Measurements from ENCODE around the gene DGKZ. TPM values are rescaled to one million over a fixed set of nuclear protein-coding genes. Genes with fewer than 3 reads are reported as not detected.

Gene DGKZ
- total and polyA plus RNA-seq, 4 donors: 4.6 to 24.3 (median 14.4) TPM

GRCh38 chr11:46386674-46387073, 39.4 kb downstream of the DGKZ start (continued):
- no peak for TF ChIP-seq ZBTB33 (IDR thresholded peaks at IDR 0.05)
- no peak for TF ChIP-seq FOXA2 (IDR thresholded peaks at IDR 0.05)
- no peak for TF ChIP-seq YY1 (IDR thresholded peaks at IDR 0.05)
- no peak for TF ChIP-seq MAX (IDR thresholded peaks at IDR 0.05)
- TF ChIP-seq HNF4A (conservative IDR thresholded peaks at IDR 0.05): no peak
- TF ChIP-seq, protein P1, sequence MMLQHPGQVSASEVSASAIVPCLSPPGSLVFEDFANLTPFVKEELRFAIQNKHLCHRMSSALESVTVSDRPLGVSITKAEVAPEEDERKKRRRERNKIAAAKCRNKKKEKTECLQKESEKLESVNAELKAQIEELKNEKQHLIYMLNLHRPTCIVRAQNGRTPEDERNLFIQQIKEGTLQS (IDR thresholded peaks at IDR 0.05): no peak

GRCh38 chr11:46387456-46387855, 40.2 kb downstream of the DGKZ start:
- Histone ChIP-seq H3K4me1 (ENCODE audit: control insufficient read depth in 4 of 4, insufficient read depth in 4 of 4, low read length in 3 of 4) (peaks cover 13 to 30% (median 21%) of the 10 kb centered on the region in 4 donors), H3K27ac (ENCODE audit: low read depth in 1 of 2, low read length in 2 of 2) (no peak overlapping the region), H3K27me3 (ENCODE audit: control insufficient read depth in 4 of 4, insufficient read depth in 4 of 4, low read length in 3 of 4) (peaks cover 0 to 16% (median 8%) of the 10 kb centered on the region in 4 donors), H3K9me3 (ENCODE audit: control insufficient read depth in 4 of 4, low read length in 3 of 4) (no peaks in the 10 kb centered on the region), H3K4me3 (ENCODE audit: low read depth in 1 of 3, low read length in 3 of 3) (no peak overlapping the region), H3K9ac (ENCODE audit: low read depth in 1 of 2, low read length in 2 of 2) (no peak overlapping the region), H3K36me3 (ENCODE audit: control insufficient read depth in 4 of 4, insufficient read depth in 3 of 4, low read depth in 1 of 4, low read length in 3 of 4) (no peaks in the 10 kb centered on the region)
- no peak for DNase-seq (ENCODE audit: low spot score)
- 75% methylated on average over 5 of the region's 5 CpGs for WGBS
- TF ChIP-seq JUND (IDR thresholded peaks at IDR 0.05) (no peak), ZBTB33 (IDR thresholded peaks at IDR 0.05) (no peak), EGR1 (IDR thresholded peaks at IDR 0.05; ENCODE audit: low read depth in 2 of 2) (no peak), SP1 (IDR thresholded peaks at IDR 0.05) (no peak), YY1 (IDR thresholded peaks at IDR 0.05) (no peak), HNF4G (IDR thresholded peaks at IDR 0.05) (no peak), HNF4A (conservative IDR thresholded peaks at IDR 0.05) (no peak)

DNA sequence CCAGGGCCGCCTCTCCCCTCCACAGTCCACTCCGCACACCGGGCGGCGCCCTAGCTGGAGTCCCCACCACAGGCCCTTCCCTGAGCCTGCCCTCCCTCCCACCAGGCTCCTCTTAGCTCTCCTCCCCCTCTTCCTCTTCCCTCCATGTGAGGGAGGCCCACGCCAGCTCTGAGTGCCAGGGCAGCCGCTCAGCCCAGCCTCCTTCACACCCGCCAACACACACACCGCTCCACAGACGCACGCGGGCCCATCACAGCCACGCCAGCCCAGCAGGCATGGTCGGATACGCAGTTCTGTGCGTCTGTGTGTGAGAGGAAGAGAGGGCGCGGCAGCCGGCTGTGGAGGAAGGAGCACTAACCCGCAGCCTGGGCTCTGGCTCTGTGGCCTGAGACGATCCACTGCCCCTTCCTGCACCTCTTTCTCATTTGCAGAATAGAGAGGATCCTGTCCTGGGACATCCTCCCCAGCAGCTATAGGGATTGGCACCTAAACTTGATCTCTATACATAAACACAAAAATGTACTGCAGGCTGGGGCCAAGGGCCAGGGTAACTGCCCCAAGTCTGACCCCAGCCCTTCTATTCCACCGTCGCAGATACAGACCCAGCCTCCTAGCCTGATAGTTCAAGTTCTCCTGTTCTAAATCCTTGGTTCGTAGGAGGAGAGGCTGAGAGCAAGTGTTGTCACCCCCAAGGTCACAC, 40.8 kb downstream of the DGKZ start:
- no peak overlapping the region for H3K4me3 ChIP-seq (ENCODE audit: low read depth in 1 of 3, low read length in 3 of 3)
- 31% methylated on average over 24 of the region's 24 CpGs for WGBS
- DNase-seq (ENCODE audit: low spot score): no peak
- no peaks in the 10 kb centered on the region for H3K9me3 ChIP-seq (ENCODE audit: control insufficient read depth in 4 of 4, low read length in 3 of 4)
- TF ChIP-seq JUND (IDR thresholded peaks at IDR 0.05): no peak
- no peak for TF ChIP-seq YY1 (IDR thresholded peaks at IDR 0.05)
- no peak for TF ChIP-seq MAX (IDR thresholded peaks at IDR 0.05)
- no peak for TF ChIP-seq HNF4G (IDR thresholded peaks at IDR 0.05)
- no peak for TF ChIP-seq TAF1 (conservative IDR thresholded peaks at IDR 0.05)
- no peak for TF ChIP-seq FOXA2 (IDR thresholded peaks at IDR 0.05)
- TF ChIP-seq, protein P1 (IDR thresholded peaks at IDR 0.05): no peak
- no peak for TF ChIP-seq EGR1 (IDR thresholded peaks at IDR 0.05; ENCODE audit: low read depth in 2 of 2)
- no peak for TF ChIP-seq GABPA (IDR thresholded peaks at IDR 0.05 in 1 of 2, conservative IDR thresholded peaks at IDR 0.05 in 1 of 2)
- no peak for TF ChIP-seq RAD21 (IDR thresholded peaks at IDR 0.05)
- TF ChIP-seq NR2F2 (IDR thresholded peaks at IDR 0.05): no peak
- TF ChIP-seq RXRA (IDR thresholded peaks at IDR 0.05): no peak
- TF ChIP-seq, protein P2, sequence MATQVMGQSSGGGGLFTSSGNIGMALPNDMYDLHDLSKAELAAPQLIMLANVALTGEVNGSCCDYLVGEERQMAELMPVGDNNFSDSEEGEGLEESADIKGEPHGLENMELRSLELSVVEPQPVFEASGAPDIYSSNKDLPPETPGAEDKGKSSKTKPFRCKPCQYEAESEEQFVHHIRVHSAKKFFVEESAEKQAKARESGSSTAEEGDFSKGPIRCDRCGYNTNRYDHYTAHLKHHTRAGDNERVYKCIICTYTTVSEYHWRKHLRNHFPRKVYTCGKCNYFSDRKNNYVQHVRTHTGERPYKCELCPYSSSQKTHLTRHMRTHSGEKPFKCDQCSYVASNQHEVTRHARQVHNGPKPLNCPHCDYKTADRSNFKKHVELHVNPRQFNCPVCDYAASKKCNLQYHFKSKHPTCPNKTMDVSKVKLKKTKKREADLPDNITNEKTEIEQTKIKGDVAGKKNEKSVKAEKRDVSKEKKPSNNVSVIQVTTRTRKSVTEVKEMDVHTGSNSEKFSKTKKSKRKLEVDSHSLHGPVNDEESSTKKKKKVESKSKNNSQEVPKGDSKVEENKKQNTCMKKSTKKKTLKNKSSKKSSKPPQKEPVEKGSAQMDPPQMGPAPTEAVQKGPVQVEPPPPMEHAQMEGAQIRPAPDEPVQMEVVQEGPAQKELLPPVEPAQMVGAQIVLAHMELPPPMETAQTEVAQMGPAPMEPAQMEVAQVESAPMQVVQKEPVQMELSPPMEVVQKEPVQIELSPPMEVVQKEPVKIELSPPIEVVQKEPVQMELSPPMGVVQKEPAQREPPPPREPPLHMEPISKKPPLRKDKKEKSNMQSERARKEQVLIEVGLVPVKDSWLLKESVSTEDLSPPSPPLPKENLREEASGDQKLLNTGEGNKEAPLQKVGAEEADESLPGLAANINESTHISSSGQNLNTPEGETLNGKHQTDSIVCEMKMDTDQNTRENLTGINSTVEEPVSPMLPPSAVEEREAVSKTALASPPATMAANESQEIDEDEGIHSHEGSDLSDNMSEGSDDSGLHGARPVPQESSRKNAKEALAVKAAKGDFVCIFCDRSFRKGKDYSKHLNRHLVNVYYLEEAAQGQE (IDR thresholded peaks at IDR 0.05): no peak
- TF ChIP-seq SP1 (IDR thresholded peaks at IDR 0.05): no peak
- peaks cover 0 to 16% (median 8%) of the 10 kb centered on the region in 4 donors for H3K27me3 ChIP-seq (ENCODE audit: control insufficient read depth in 4 of 4, insufficient read depth in 4 of 4, low read length in 3 of 4)
- no peak overlapping the region for H3K27ac ChIP-seq (ENCODE audit: low read depth in 1 of 2, low read length in 2 of 2)
- H3K36me3 ChIP-seq (ENCODE audit: control insufficient read depth in 4 of 4, insufficient read depth in 3 of 4, low read depth in 1 of 4, low read length in 3 of 4): no peaks in the 10 kb centered on the region
- H3K4me1 ChIP-seq (ENCODE audit: control insufficient read depth in 4 of 4, insufficient read depth in 4 of 4, low read length in 3 of 4): peaks cover 18 to 35% (median 26%) of the 10 kb centered on the region in 4 donors
- no peak overlapping the region for H3K9ac ChIP-seq (ENCODE audit: low read depth in 1 of 2, low read length in 2 of 2)

Data from liver (tissue), 9 donors.